Measurements from ENCODE around the gene KCNJ10.

KCNJ10 gene

GRCh38 chr1:160081261-160081936, 11.4 kb upstream of the KCNJ10 start, which contains the start of gene KCNJ9:
Gene KCNJ9 (plus strand): TSS chr1:160081538. CDS start chr1:160084031, 2,493 bp downstream.
- H3K27ac ChIP-seq = peak within 1 kb of the TSS in 1 of 2 donors; percentile 13
- DNase-seq = no peak
- H3K27me3 ChIP-seq = peaks cover 0 to 16% of the 10 kb centered on the region in 2 donors
- peaks cover 0 to 41% (median 34%) of the 10 kb centered on the region in 4 donors for H3K4me1 ChIP-seq
- H3K36me3 ChIP-seq = no peaks in the 10 kb centered on the region
- H3K9me3 ChIP-seq = no peaks in the 10 kb centered on the region
- H3K4me3 ChIP-seq = no peak within 1 kb of the TSS
- TF ChIP-seq CTCF (IDR thresholded peaks at IDR 0.05) = no peak
- intact Hi-C loops (cut with DNase I; ENCODE audit: low total_unique reads) = loop anchor here (5.0 kb wide), 1 partner anchor 159 kb away; no protein-coding TSS in a partner anchor

- peak overlapping the region in 1 of 2 donors; percentile 13 for H3K27ac ChIP-seq
- TF ChIP-seq CTCF (IDR thresholded peaks at IDR 0.05) = no peak
- peaks cover 0 to 16% of the 10 kb centered on the region in 2 donors for H3K27me3 ChIP-seq
- no peak for DNase-seq
- H3K4me3 ChIP-seq = no peak overlapping the region
- no peaks in the 10 kb centered on the region for H3K36me3 ChIP-seq
- intact Hi-C loops (cut with DNase I; ENCODE audit: low total_unique reads) = loop anchor here (5.0 kb wide), 1 partner anchor 158 kb away; no protein-coding TSS in a partner anchor
- no peaks in the 10 kb centered on the region for H3K9me3 ChIP-seq
- H3K4me1 ChIP-seq = peaks cover 0 to 33% (median 27%) of the 10 kb centered on the region in 4 donors
Observed at GRCh38 chr1:160080381-160081100, 10.6 kb upstream of the KCNJ10 start.

GRCh38 chr1:160079448-160079847, 9.5 kb upstream of the KCNJ10 start:
- Histone ChIP-seq H3K36me3 (no peaks in the 10 kb centered on the region), H3K27ac (no peak overlapping the region), H3K27me3 (peaks cover 0 to 16% of the 10 kb centered on the region in 2 donors), H3K4me3 (no peak overlapping the region), H3K4me1 (peaks cover 0 to 22% (median 16%) of the 10 kb centered on the region in 4 donors), H3K9me3 (no peaks in the 10 kb centered on the region)
- TF ChIP-seq CTCF (IDR thresholded peaks at IDR 0.05) = no peak
- intact Hi-C loops (cut with DNase I; ENCODE audit: low total_unique reads) = no loop called here
- DNase-seq = no peak

- intact Hi-C loops (cut with DNase I; ENCODE audit: low total_unique reads) = no loop called here
- no peak overlapping the region for H3K4me3 ChIP-seq
- DNase-seq = no peak
- no peaks in the 10 kb centered on the region for H3K36me3 ChIP-seq
- H3K9me3 ChIP-seq = no peaks in the 10 kb centered on the region
- TF ChIP-seq CTCF (IDR thresholded peaks at IDR 0.05) = peak; percentile 48 to 55
- H3K27ac ChIP-seq = no peak overlapping the region
- H3K4me1 ChIP-seq = peaks cover 0 to 14% (median 11%) of the 10 kb centered on the region in 4 donors
- H3K27me3 ChIP-seq = peaks cover 0 to 16% of the 10 kb centered on the region in 2 donors
Observed at GRCh38 chr1:160078512-160079195, 8.7 kb upstream of the KCNJ10 start.

GRCh38 chr1:160077486-160077885, 7.5 kb upstream of the KCNJ10 start:
- Histone ChIP-seq H3K27me3 (peaks cover 0 to 13% of the 10 kb centered on the region in 2 donors), H3K36me3 (no peaks in the 10 kb centered on the region), H3K4me3 (no peak overlapping the region), H3K4me1 (peaks cover 0 to 14% (median 10%) of the 10 kb centered on the region in 4 donors), H3K9me3 (no peaks in the 10 kb centered on the region), H3K27ac (no peak overlapping the region)
- TF ChIP-seq CTCF (IDR thresholded peaks at IDR 0.05) = no peak
- no peak for DNase-seq
- intact Hi-C loops (cut with DNase I; ENCODE audit: low total_unique reads) = no loop called here

All from tibial artery (tissue), 4 donors.